Inflammatory macrophage (primary cell): Measurements from ENCODE around the gene ABLIM3.
A peak's percentile ranks its signal among the peaks of the same experiment; 100 is the strongest.

Source experiments
- DNase-seq, 2 donors: peaks; one replicate each; pipeline ENCODE4 v3.0.0-alpha.2; 2020 to 2022

The ABLIM3 gene

GRCh38 chr5:149221326-149221725 lies 80.0 kb downstream of the ABLIM3 start:
- no peak for DNase-seq

- no peak for DNase-seq
These were observed 80.5 kb downstream of the ABLIM3 start for GRCh38 chr5:149221731-149222342.

GRCh38 chr5:149223081-149223848 lies 82.0 kb downstream of the ABLIM3 start:
- DNase-seq: peak; percentile 65 to 80

GRCh38 chr5:149224282-149224681 lies 83.0 kb downstream of the ABLIM3 start:
- DNase-seq: no peak

GRCh38 chr5:149227168-149227826 lies 86.0 kb downstream of the ABLIM3 start:
- DNase-seq: peak; percentile 5 to 10

- DNase-seq: peak; percentile 74 to 77
These were observed 87.5 kb downstream of the ABLIM3 start for GRCh38 chr5:149228618-149229297.

GRCh38 chr5:149229298-149229937 lies 88.1 kb downstream of the ABLIM3 start:
- DNase-seq: no peak

- no peak for DNase-seq
These were observed 94.5 kb downstream of the ABLIM3 start for GRCh38 chr5:149235841-149236240.

GRCh38 chr5:149237662-149238061 lies 96.4 kb downstream of the ABLIM3 start:
- no peak for DNase-seq

- no peak for DNase-seq
These were observed 97.2 kb downstream of the ABLIM3 start for GRCh38 chr5:149238540-149238939.

- DNase-seq: no peak
These were observed 98.6 kb downstream of the ABLIM3 start for GRCh38 chr5:149239917-149240316.

GRCh38 chr5:149240354-149240998 lies 99.2 kb downstream of the ABLIM3 start:
- DNase-seq: peak; percentile 31 to 33

- DNase-seq: no peak
These were observed 101.0 kb downstream of the ABLIM3 start for GRCh38 chr5:149242339-149242738.

- no peak for DNase-seq
These were observed 105.6 kb downstream of the ABLIM3 start for GRCh38 chr5:149246906-149247305.

- DNase-seq: no peak
These were observed 106.4 kb downstream of the ABLIM3 start for GRCh38 chr5:149247726-149248125.

GRCh38 chr5:149251546-149251945 lies 110.3 kb downstream of the ABLIM3 start:
- no peak for DNase-seq

- DNase-seq: no peak
These were observed 113.2 kb downstream of the ABLIM3 start for GRCh38 chr5:149254506-149254905.

GRCh38 chr5:149256451-149256850 lies 115.2 kb downstream of the ABLIM3 start:
- no peak for DNase-seq

- DNase-seq: no peak
These were observed 115.8 kb downstream of the ABLIM3 start for GRCh38 chr5:149257131-149257530.

GRCh38 chr5:149257889-149258705 lies 116.8 kb downstream of the ABLIM3 start:
- no peak for DNase-seq

GRCh38 chr5:149260761-149261160 lies 119.5 kb downstream of the ABLIM3 start:
- no peak for DNase-seq
